NCI-H2196 (cell line): ENCODE data around the gene ZNF644.
"Not testable (repeated sequence)": the region's sequence is repeated elsewhere in the genome, so short reads cannot be mapped to it uniquely, and the experiment has no call there.

Experiments used
- DNase-seq: peaks from one replicate; lab custom pipeline; 2025; ENCODE audit not compliant: unreplicated experiment; lab: John Stamatoyannopoulos, UW

The ZNF644 gene

GRCh38 chr1:91021686-91022517, at the start of gene ZNF644:
Gene ZNF644 (minus strand): TSS chr1:91022035. CDS start chr1:90982353, 39,682 bp downstream.
- DNase-seq = peak; percentile 96

DNA sequence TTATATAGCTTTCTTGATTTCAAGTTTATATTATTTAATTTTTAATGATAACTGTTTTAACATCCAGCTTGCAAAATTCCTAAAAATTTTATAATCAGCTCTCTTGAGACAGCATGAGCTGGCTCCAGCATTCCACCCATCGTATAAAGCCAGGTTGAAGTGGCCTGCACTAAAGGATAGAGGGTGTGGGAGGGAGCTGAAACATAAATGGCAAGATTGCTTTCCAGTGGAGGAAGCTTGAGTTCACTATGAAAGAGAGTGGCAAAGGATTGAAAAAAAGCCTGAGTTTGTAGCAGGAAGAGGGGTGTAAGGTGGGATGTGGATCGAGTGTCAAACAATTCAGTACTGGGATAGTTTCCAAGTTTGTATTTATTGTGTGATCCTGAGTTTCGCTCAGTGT, 48.5 kb upstream of the ZNF644 start:
- DNase-seq = no peak

- no peak for DNase-seq
Observed at GRCh38 chr1:91066538-91066937, 44.7 kb upstream of the ZNF644 start.

GRCh38 chr1:91065337-91065736, 43.5 kb upstream of the ZNF644 start:
- DNase-seq = no peak

- DNase-seq = not testable (repeated sequence)
Observed at GRCh38 chr1:91063403-91063802, 41.6 kb upstream of the ZNF644 start.

- DNase-seq = no peak
Observed at GRCh38 chr1:91059157-91059556, 37.3 kb upstream of the ZNF644 start.

- no peak for DNase-seq
Observed at GRCh38 chr1:91057784-91058183, 35.9 kb upstream of the ZNF644 start.

GRCh38 chr1:91054780-91055481, 33.1 kb upstream of the ZNF644 start:
- no peak for DNase-seq

DNA sequence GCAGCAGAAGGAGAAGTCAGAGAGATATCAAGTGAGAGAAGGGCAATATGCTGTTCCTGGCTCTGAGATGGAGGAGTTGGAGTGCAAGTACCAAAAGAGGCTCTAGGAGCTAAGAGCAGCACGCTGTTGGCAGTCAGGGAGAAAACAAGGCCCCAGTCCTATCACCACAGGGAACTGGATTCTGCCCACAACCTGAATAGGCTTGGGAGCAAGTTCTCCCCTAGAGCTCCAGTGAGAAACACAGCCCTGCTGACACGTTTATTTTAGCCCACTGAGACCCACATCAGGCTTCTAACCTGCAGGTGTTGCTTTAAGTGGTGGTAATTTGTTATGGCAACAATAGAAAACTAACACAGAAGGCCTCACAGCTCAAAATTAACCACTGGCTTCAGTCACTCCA, 31.8 kb upstream of the ZNF644 start:
- no peak for DNase-seq

GRCh38 chr1:91049551-91049950, 27.7 kb upstream of the ZNF644 start:
- DNase-seq = not testable (repeated sequence)

GRCh38 chr1:91046766-91047165, 24.9 kb upstream of the ZNF644 start:
- DNase-seq = no peak

DNA sequence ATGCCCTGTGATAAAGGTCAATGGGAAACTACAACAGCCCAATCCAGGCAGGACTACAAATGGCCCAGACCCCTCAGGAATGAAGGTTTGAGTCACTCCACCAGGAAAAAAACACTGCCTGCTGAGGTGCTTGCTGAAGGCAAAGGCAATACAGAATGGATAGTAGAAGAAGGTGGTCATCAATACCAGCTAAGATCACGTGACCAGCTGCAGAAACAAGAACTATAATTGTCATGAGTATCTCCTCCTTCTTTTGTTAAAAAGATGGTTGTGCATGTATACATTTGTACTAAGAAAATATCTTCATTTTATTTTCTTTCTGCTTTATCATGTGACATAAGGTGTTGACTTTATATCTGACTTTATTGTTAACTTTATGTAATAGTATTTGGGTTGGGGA, 23.4 kb upstream of the ZNF644 start:
- no peak for DNase-seq

GRCh38 chr1:91044776-91045175, 22.9 kb upstream of the ZNF644 start:
- not testable (repeated sequence) for DNase-seq

GRCh38 chr1:91042372-91042771, 20.5 kb upstream of the ZNF644 start:
- not testable (repeated sequence) for DNase-seq

- DNase-seq = no peak
Observed at GRCh38 chr1:91038582-91038981, 16.7 kb upstream of the ZNF644 start.

GRCh38 chr1:91036894-91037829, 15.3 kb upstream of the ZNF644 start:
- DNase-seq = no peak

DNA sequence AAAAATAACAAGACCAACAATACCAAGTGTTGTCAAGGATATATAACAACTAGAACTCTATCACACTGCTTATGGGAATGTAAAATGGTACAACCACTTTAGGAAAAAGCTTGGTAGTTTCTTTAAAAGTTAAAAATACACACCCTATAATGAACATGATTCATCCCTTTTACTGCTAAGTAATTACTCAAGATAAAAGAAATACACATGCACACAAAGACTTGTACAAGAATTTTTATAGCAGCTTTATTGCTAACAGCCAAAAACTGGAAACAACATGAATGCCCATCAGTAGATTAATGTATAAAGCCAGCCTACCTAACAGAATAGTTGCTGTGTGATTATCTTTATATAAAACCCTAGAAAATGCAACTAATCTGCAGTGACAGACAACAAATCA, 10.5 kb upstream of the ZNF644 start:
- no peak for DNase-seq

GRCh38 chr1:91031081-91031480, 9.2 kb upstream of the ZNF644 start:
- no peak for DNase-seq

- DNase-seq = no peak
Observed at GRCh38 chr1:91026777-91027176, 4.9 kb upstream of the ZNF644 start.

- no peak for DNase-seq
Observed at GRCh38 chr1:91026320-91026719, 4.5 kb upstream of the ZNF644 start.

GRCh38 chr1:91024481-91025119, 2.8 kb upstream of the ZNF644 start:
- no peak for DNase-seq
